ENCODE results near the gene EMC8.

- TF ChIP-seq CTCF (IDR thresholded peaks at IDR 0.05) (no peak), ZFX (IDR thresholded peaks at IDR 0.05; ENCODE audit: borderline replicate concordance) (no peak)
These were observed 43.5 kb upstream of the EMC8 start for GRCh38 chr16:85842848-85843247.
